AG04450 (cell line): Measurements from ENCODE around the gene UNC5C. TPM values are rescaled to one million over a fixed set of nuclear protein-coding genes. Genes with fewer than 3 reads are reported as not detected.

Experiments used
- CTCF ChIA-PET: fragments of 300-600, 350-600 bp; formaldehyde crosslinking; extraction: SDS; loops from one replicate; lab custom pipeline; 2022; ENCODE audit warnings: antibody characterized with exemption, inconsistent platforms; lab: Charles Lee
- POLR2A ChIA-PET: fragments of 350-600 bp; formaldehyde crosslinking; extraction: SDS; loops from one replicate; lab custom pipeline; 2021; ENCODE audit warnings: antibody characterized with exemption, inconsistent platforms; lab: Yijun Ruan, JAX
- DNase-seq: peaks from one replicate; pipeline ENCODE4 v3.0.0-alpha.2; 2011; ENCODE audit warnings: low read depth, low spot score
- H3K27ac ChIP-seq: one replicate; pipeline ENCODE4 v1.5.1; 2012; ENCODE audit warnings: low read depth, low read length, control low read depth
- H3K27me3 ChIP-seq: one replicate; pipeline ENCODE4 v1.6.0; 2012; ENCODE audit warnings: low read length; ENCODE audit not compliant: control insufficient read depth, insufficient read depth
- H3K4me3 ChIP-seq: 2 replicates; pipeline ENCODE4 v1.5.1; 2011; ENCODE audit warnings: mild to moderate bottlenecking, low read depth, low read length, control low read depth
- H3K9me3 ChIP-seq: 2 replicates; pipeline ENCODE4 v1.5.1; 2012; ENCODE audit warnings: low read length; ENCODE audit not compliant: control insufficient read depth, insufficient read depth
- CTCF ChIP-seq: IDR thresholded peaks from 2 replicates; pipeline ENCODE4 v1.5.1; 2011; ENCODE audit warnings: low read depth, low read length, control low read depth, inconsistent platforms
- polyA plus RNA-seq: library from polyadenylated mRNA; depleted of rRNA; stranded (reverse); fragments of >200 nt; gene quantifications from 2 replicates; pipeline ENCODE4 v1.2.3, GENCODE V29; 2011

Gene UNC5C
- polyA plus RNA-seq, 1 experiment, result 0.07 TPM

- H3K4me3 ChIP-seq, result no peak overlapping the region
- no peaks in the 10 kb centered on the region for H3K27me3 ChIP-seq
- H3K9me3 ChIP-seq, result no peaks in the 10 kb centered on the region
- H3K27ac ChIP-seq, result no peak overlapping the region
- no peak for TF ChIP-seq CTCF
- DNase-seq, result no peak
- ChIA-PET POLR2A (no interaction called here), CTCF (no interaction called here)
These were observed 260.2 kb downstream of the UNC5C start for GRCh38 chr4:95288552-95288951.

GRCh38 chr4:95285797-95286196, 263.0 kb downstream of the UNC5C start:
- CTCF ChIA-PET, result no interaction called here
- H3K9me3 ChIP-seq, result no peaks in the 10 kb centered on the region
- no peak for TF ChIP-seq CTCF

GRCh38 chr4:95284655-95285054, 264.1 kb downstream of the UNC5C start:
- no peaks in the 10 kb centered on the region for H3K27me3 ChIP-seq
- POLR2A ChIA-PET, result no interaction called here
- H3K27ac ChIP-seq, result no peak overlapping the region
- H3K4me3 ChIP-seq, result no peak overlapping the region
- CTCF ChIA-PET, result interaction anchor here (0.5 kb wide), 1 partner anchor 128 kb away, joined by 3 read pairs; no protein-coding TSS in a partner anchor
- DNase-seq, result no peak
- no peaks in the 10 kb centered on the region for H3K9me3 ChIP-seq
- no peak for TF ChIP-seq CTCF

More at GRCh38 chr4:95285797-95286196, 263.0 kb downstream of the UNC5C start:
- no peak for DNase-seq
- no peak overlapping the region for H3K4me3 ChIP-seq
- H3K27ac ChIP-seq, result no peak overlapping the region
- no peaks in the 10 kb centered on the region for H3K27me3 ChIP-seq
- POLR2A ChIA-PET, result no interaction called here

GRCh38 chr4:95283320-95283719, 265.5 kb downstream of the UNC5C start:
- CTCF ChIA-PET, result no interaction called here
- TF ChIP-seq CTCF, result no peak
- Histone ChIP-seq H3K9me3 (no peaks in the 10 kb centered on the region), H3K27ac (no peak overlapping the region), H3K4me3 (no peak overlapping the region), H3K27me3 (no peaks in the 10 kb centered on the region)
- POLR2A ChIA-PET, result no interaction called here
- DNase-seq, result no peak

GRCh38 chr4:95272797-95273196, 276.0 kb downstream of the UNC5C start:
- no peaks in the 10 kb centered on the region for H3K27me3 ChIP-seq
- DNase-seq, result no peak
- no peak overlapping the region for H3K4me3 ChIP-seq
- TF ChIP-seq CTCF, result no peak
- POLR2A ChIA-PET, result no interaction called here
- H3K27ac ChIP-seq, result no peak overlapping the region
- CTCF ChIA-PET, result no interaction called here
- H3K9me3 ChIP-seq, result no peaks in the 10 kb centered on the region
